Peyer's patch (tissue), 4 donors: ENCODE data around the gene GPRASP3. TPM values are rescaled to one million over a fixed set of nuclear protein-coding genes. Genes with fewer than 3 reads are reported as not detected.

Experiments used
- DNase-seq, 3 donors: peaks; one replicate each; pipeline ENCODE4 v3.0.0-alpha.2; 2017 to 2019
- H3K27ac ChIP-seq, 4 donors: fragments of 200-600 bp; sonication (generic); one replicate each; pipeline ENCODE4 v1.5.1; 2016 to 2019
- H3K27me3 ChIP-seq, 2 donors: fragments of 200-600 bp; sonication (generic); one replicate each; pipeline ENCODE4 v1.5.1; 2019
- H3K36me3 ChIP-seq, 3 donors: fragments of 200-600 bp; sonication (generic); one replicate each; pipeline ENCODE4 v1.5.1; 2016 to 2019
- H3K4me1 ChIP-seq, 4 donors: fragments of 200-600 bp; sonication (generic); one replicate each; pipeline ENCODE4 v1.5.1; 2016 to 2019
- H3K4me3 ChIP-seq, 4 donors: fragments of 200-600 bp; sonication (generic); 1 replicate in 3 of 4; 2 replicates in 1 of 4; pipeline ENCODE4 v1.5.1; 2016 to 2019; ENCODE audit warnings: mild to moderate bottlenecking in 1 of 4
- H3K9me3 ChIP-seq, 4 donors: fragments of 200-600 bp; sonication (generic); one replicate each; pipeline ENCODE4 v1.5.1; 2016 to 2019; ENCODE audit warnings: mild to moderate bottlenecking in 1 of 4
- CTCF ChIP-seq, 6 experiments: fragments of 450-650 bp in 4 of 6; fragments of 200-600 bp in 2 of 6; sonication (generic) in 1 of 6; IDR thresholded peaks; one replicate each; pipeline ENCODE4 v1.5.1; 2017 to 2019; ENCODE audit warnings: antibody characterized with exemption in 6 of 6, mild to moderate bottlenecking in 3 of 6, moderate library complexity in 1 of 6
- POLR2A ChIP-seq, 2 donors: fragments of 450-650 bp; IDR thresholded peaks; one replicate each; pipeline ENCODE4 v1.5.1; 2017; ENCODE audit warnings: antibody characterized with exemption in 2 of 2, mild to moderate bottlenecking in 2 of 2, moderate library complexity in 2 of 2
- total RNA-seq, 4 donors: library from RNA; depleted of rRNA; stranded (reverse); fragments of >200 nt; gene quantifications; one replicate each; pipeline ENCODE4 v1.1.0, GENCODE V29; 2016

GPRASP3 gene
- total RNA-seq, 4 donors from 2014 or later, result 1.1 to 3.7 (median 2.4) TPM

GRCh38 chrX:102696306-102696705 is 24.2 kb upstream of the GPRASP3 start:
- H3K27me3 ChIP-seq, result no peaks in the 10 kb centered on the region
- no peaks in the 10 kb centered on the region for H3K4me1 ChIP-seq
- no peak for TF ChIP-seq POLR2A (IDR thresholded peaks at IDR 0.05)
- no peak for DNase-seq
- no peak overlapping the region for H3K4me3 ChIP-seq
- no peaks in the 10 kb centered on the region for H3K9me3 ChIP-seq
- no peak overlapping the region for H3K27ac ChIP-seq
- H3K36me3 ChIP-seq, result no peaks in the 10 kb centered on the region

GRCh38 chrX:102697494-102697893 is 23.0 kb upstream of the GPRASP3 start:
- Histone ChIP-seq H3K27ac (no peak overlapping the region), H3K9me3 (no peaks in the 10 kb centered on the region), H3K27me3 (no peaks in the 10 kb centered on the region), H3K4me1 (no peaks in the 10 kb centered on the region), H3K36me3 (no peaks in the 10 kb centered on the region), H3K4me3 (no peak overlapping the region)
- DNase-seq, result no peak
- TF ChIP-seq POLR2A (IDR thresholded peaks at IDR 0.05), result no peak
- TF ChIP-seq CTCF (IDR thresholded peaks at IDR 0.05), result no peak

GRCh38 chrX:102708900-102709299 is 11.6 kb upstream of the GPRASP3 start:
- H3K4me3 ChIP-seq, result no peak overlapping the region
- H3K9me3 ChIP-seq, result no peaks in the 10 kb centered on the region
- H3K27me3 ChIP-seq, result no peaks in the 10 kb centered on the region
- no peaks in the 10 kb centered on the region for H3K36me3 ChIP-seq
- TF ChIP-seq CTCF (IDR thresholded peaks at IDR 0.05), result no peak
- TF ChIP-seq POLR2A (IDR thresholded peaks at IDR 0.05), result no peak
- H3K27ac ChIP-seq, result no peak overlapping the region
- no peaks in the 10 kb centered on the region for H3K4me1 ChIP-seq
- DNase-seq, result no peak

GRCh38 chrX:102711872-102712215 is 8.7 kb upstream of the GPRASP3 start:
- Histone ChIP-seq H3K9me3 (no peaks in the 10 kb centered on the region), H3K27ac (no peak overlapping the region), H3K27me3 (no peaks in the 10 kb centered on the region), H3K36me3 (no peaks in the 10 kb centered on the region), H3K4me1 (no peaks in the 10 kb centered on the region), H3K4me3 (peak overlapping the region; percentile 42 to 64 (median 52))
- no peak for TF ChIP-seq CTCF (IDR thresholded peaks at IDR 0.05)
- no peak for TF ChIP-seq POLR2A (IDR thresholded peaks at IDR 0.05)
- DNase-seq, result no peak

GRCh38 chrX:102712216-102712966 is 8.2 kb upstream of the GPRASP3 start, which contains the start of gene GPRASP2:
GPRASP2 (plus strand) TSS chrX:102712448; CDS start chrX:102714870, 2,422 bp downstream.
- no peak for TF ChIP-seq CTCF (IDR thresholded peaks at IDR 0.05)
- Histone ChIP-seq H3K4me3 (peak within 1 kb of the TSS; percentile 42 to 64 (median 52)), H3K9me3 (no peaks in the 10 kb centered on the region), H3K4me1 (no peaks in the 10 kb centered on the region), H3K36me3 (no peaks in the 10 kb centered on the region), H3K27ac (peak within 1 kb of the TSS in 2 of 4 donors; percentile 53 to 71), H3K27me3 (no peaks in the 10 kb centered on the region)
- DNase-seq, result peak in 1 of 3 donors; percentile 56

GRCh38 chrX:102712981-102713625 is 7.4 kb upstream of the GPRASP3 start:
- Histone ChIP-seq H3K27ac (peak overlapping the region in 2 of 4 donors; percentile 53 to 71), H3K4me3 (peak overlapping the region; percentile 42 to 64 (median 52)), H3K27me3 (no peaks in the 10 kb centered on the region), H3K36me3 (no peaks in the 10 kb centered on the region), H3K4me1 (no peaks in the 10 kb centered on the region), H3K9me3 (no peaks in the 10 kb centered on the region)
- DNase-seq, result peak in 2 of 3 donors; percentile 52 to 59
- peak in 4 of 6 experiments; percentile 35 to 63 (median 54) for TF ChIP-seq CTCF (IDR thresholded peaks at IDR 0.05)
- no peak for TF ChIP-seq POLR2A (IDR thresholded peaks at IDR 0.05)
